HG03342 (cell line): ENCODE data around the gene EGFL6.

ENCODE experiments used
- ATAC-seq: cut with Tn5 transposase; IDR thresholded peaks from one replicate; pipeline ENCODE4 v1.9.1; 2021; ENCODE audit warnings: mild to moderate bottlenecking, moderate library complexity; ENCODE audit not compliant: unreplicated experiment

EGFL6 gene

GRCh38 chrX:13569479-13570260, at the start of gene EGFL6:
Gene EGFL6, plus strand, starts transcription at chrX:13569601. Its CDS starts 261 bp downstream, at chrX:13569862.
- no peak for ATAC-seq

DNA sequence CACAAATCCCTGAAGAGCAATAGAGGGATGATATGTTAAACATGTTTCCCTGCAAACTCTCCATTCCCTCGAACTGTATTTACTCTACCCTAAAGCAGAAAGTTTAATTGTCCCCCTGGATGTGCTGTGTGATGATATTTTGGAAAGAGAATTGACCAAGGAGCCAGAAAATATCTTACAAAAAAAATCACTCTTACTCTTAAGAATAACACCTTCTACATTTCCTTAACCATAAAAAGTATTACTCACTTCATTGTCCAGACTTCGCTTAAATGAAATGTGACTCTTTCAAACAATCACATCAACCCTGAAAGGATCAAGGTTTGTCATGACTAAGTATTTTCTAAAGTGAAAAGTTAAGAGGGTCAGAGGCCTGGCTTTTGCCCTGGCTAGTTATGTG, 49.0 kb upstream of the EGFL6 start:
- ATAC-seq = no peak

- no peak for ATAC-seq
Observed at GRCh38 chrX:13520936-13521335, 48.5 kb upstream of the EGFL6 start.

GRCh38 chrX:13522811-13523210, 46.6 kb upstream of the EGFL6 start:
- ATAC-seq = no peak

GRCh38 chrX:13533726-13534125, 35.7 kb upstream of the EGFL6 start:
- no peak for ATAC-seq

- ATAC-seq = no peak
Observed at GRCh38 chrX:13535376-13536165, 33.8 kb upstream of the EGFL6 start.

DNA sequence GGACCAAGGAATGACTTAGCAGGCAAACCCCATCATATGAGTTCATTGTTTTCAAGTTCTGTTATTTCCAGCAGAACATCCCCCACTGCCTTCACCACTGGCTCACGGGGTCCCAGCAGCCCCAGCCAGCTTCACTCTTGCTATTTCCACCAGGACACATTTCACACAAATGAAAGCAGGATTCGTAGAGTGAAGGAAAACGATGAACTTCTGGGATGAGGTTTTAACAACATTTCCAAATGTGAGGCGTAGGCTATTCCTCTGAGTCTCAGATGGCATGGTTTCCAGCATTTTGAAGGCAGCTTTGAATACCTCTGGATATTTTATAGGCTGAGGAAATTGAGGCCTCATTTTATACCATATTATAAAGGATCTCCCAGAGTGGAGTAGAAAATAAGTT, 32.9 kb upstream of the EGFL6 start:
- ATAC-seq = no peak

- ATAC-seq = no peak
Observed at GRCh38 chrX:13538414-13538813, 31.0 kb upstream of the EGFL6 start.

DNA sequence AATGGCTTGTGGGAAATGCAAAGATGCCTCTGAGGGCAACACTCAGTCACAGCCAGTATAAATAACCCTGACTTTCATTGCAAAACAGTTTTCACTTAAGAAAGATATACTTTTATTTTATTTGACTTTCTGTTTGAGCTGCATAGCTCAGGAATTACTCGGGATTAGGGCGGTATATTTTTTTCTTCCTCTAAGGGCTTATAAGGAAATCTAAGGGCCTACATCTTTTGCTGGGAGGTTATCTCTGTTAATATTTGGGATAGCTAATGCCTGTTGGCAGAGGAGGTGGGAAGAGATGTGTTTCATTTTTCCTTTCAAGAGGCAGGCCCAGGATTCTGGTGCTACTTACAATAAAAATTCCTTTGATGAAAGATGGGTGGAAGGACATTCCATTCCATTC, 28.8 kb upstream of the EGFL6 start:
- ATAC-seq = no peak

DNA sequence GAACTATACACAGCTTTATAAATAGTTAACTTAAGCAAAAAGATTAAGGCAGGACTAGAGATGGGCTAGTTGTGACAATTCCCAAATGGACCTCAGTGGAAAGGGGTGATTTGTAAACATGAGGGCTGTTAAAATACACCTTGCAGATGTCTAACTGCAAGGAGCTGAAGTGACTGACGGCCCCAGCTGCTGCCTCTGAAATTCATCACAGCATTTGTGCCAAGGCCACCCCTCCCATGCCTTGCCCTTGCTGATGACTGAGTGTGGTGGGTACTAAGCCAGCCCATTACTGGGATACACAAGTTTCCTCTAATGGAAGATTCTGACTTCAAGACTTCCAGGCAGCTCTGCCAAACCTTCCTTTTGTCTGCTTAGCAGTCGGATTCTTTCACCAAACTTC, 23.7 kb upstream of the EGFL6 start:
- ATAC-seq = no peak

DNA sequence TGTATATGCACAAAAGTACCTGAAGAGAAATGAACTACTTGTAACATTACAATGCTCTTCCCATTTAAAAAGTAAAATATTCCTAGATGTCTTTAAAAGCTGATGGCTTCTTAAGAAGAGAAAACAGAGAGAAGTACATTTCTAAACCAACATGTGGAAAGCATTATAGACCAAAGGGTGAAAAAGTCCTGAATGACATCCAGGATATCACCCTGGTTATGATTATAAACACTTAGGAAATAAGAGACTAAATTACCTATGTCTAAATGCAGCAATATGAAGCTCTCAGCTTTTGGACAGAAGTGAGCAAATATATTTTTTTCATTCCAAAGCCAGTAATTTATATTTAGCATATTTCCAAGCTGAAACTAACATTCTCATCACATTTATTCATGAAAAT, 21.7 kb upstream of the EGFL6 start:
- no peak for ATAC-seq

DNA sequence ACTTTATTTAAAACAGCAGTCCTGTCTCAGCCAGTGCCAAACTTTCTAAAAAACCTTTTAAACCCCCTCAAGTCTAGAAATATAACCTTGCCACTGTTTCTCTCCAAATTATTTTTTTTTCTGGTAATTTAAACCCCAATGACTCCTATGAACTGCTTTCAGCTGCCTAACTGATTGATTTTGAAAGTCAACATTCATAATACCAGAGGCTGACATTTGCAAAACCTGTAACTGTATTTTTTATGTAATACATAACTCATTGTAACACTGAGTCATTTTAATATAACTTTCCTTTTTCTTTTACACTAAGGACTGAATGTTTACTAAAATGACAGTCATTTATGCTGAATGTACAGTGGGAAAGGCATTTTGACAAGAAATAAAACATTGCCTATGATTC, 19.1 kb upstream of the EGFL6 start:
- ATAC-seq = no peak

- ATAC-seq = no peak
Observed at GRCh38 chrX:13551610-13552009, 17.8 kb upstream of the EGFL6 start.

GRCh38 chrX:13552892-13553291, 16.5 kb upstream of the EGFL6 start:
- ATAC-seq = no peak

GRCh38 chrX:13565511-13565910, 3.9 kb upstream of the EGFL6 start:
- ATAC-seq = no peak

- ATAC-seq = no peak
Observed at GRCh38 chrX:13570261-13570605, 832 bp downstream of the EGFL6 start.

DNA sequence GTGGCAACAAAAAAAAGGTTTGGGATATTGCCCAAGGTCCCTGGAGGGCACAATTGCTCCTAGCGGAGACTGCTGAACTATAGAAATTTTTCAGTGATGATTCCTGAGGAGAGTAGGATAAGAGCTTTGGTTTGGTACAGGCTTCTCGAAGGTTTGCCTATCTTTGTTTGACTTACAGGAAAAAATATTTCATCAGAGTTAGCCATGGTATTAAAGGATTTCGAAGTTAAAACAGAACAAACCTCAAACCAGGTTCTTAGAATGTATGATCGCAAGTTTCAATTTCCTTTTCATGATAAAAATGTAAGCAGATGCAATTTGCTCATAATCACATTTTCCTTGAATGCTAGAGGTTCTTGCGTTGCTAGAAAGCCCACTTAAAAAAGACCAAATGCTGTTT, 1.7 kb downstream of the EGFL6 start:
- ATAC-seq = no peak

DNA sequence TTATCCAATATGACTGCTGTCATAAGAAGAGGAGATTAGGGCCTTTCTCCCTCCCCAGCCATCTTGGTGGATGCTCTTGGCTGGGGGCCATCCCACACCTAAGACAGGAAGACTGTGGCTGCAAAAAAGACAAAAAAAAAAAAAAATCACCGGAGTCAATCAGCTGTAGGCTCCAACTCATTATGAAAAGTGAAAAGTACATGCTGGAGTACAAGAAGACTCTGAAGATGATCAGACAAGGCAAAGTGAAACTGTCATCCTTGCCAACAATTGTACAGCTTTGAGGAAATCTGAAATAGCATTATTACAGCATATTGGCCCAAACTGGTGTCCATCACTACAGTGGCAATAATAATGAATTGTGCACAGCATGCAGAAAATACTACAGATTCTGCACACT, 5.2 kb downstream of the EGFL6 start:
- no peak for ATAC-seq

- ATAC-seq = no peak
Observed at GRCh38 chrX:13579661-13580060, 10.3 kb downstream of the EGFL6 start.

- no peak for ATAC-seq
Observed at GRCh38 chrX:13581554-13581953, 12.2 kb downstream of the EGFL6 start.

GRCh38 chrX:13587786-13588477, 18.5 kb downstream of the EGFL6 start:
- no peak for ATAC-seq

- no peak for ATAC-seq
Observed at GRCh38 chrX:13590207-13590606, 20.8 kb downstream of the EGFL6 start.
